Stimulated activated CD8-positive, alpha-beta memory T cell treated with anti-CD3 and anti-CD28 coated beads, Interleukin-12 subunit alpha, Interleukin-12 subunit beta, amount 100 ng/mL, for 1 hour (primary cell): ENCODE results near the gene MXRA7.
"Not testable (repeated sequence)": the region's sequence is repeated elsewhere in the genome, so short reads cannot be mapped to it uniquely, and the experiment has no call there.

Source experiments
- DNase-seq: peaks from one replicate; pipeline ENCODE4 v3.0.0-alpha.2; 2020; ENCODE audit warnings: low read depth

MXRA7 gene

DNA sequence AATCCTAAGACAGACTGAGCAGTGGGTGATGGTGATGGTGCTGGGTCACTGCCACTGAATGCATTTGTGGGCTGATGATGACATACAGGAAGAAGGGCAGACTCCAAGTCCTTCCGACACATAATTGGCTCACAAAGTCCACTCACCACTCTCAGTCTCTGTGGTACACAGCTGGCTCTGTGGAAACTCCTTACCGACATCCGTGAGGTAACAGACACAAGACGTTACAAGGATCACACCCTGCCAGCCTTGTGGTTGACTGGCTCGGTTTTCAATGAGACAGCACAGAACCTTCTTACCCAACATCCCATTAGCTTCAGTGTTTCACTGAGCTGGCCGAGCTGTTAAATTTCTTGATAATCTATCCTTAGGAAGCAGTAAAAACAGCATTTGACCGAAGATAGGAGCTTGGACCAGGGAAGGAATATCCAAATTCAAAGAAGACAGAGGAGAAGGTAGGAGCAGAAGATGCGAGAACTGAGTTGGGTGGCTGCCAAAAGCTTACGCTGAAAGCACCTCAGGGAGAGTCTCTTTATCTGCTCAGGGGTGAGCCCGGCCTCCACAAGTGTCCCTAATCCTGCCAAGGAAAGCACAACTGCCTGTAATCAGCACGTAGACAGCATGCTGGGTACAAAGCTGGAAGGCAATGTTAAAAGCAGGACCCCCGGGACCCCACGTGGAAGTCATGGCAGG, 5.5 kb upstream of the MXRA7 start:
- DNase-seq, result peak; percentile 58

DNA sequence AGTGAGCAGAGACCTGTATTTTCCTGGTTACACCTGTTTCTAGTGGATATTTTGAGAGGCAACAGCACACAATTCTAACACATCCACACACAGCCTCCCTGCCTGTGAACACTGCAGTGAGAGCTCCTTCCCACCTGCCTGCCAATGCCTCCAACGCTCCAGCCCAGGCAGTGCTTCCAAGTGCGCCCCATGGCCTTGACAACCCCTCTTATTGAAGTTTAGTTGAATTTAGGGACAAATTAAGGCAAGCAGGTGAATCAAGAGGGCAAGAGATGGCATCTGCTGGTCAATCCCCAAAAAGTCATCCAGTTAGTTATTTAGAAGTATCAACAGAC, 4.7 kb upstream of the MXRA7 start:
- no peak for DNase-seq

DNA sequence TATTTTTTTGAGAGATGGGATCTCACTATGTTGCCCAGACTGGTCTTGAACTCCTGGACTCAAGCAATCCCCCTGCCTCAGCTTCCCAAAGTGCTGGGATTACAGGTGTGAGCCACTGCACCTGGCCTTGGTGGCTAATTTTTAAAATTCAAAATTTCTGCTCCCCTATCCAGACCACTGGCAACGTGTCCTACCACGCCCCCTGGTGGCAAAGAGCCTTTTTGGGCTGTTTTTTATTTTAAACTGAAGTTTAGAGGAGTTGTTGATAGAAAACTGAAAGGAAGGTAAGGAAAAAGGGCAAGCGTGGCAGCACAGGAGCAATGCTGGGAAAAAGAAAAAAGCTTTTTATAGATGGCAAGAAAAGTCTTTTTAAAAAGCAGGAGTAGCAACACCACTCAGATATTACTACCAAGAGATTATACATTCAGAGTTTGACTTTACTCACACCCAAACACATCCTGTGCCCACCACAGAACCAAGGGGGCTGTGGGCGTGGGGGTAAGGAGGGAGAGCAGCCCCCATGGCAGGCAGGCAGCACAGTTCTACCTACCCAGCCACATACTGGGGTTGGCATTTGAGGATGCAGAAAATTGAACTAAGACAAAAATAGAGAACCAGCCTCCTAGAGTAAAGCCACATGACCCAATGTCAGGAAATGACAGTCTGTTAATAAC, 4.2 kb upstream of the MXRA7 start:
- DNase-seq, result peak; percentile 73

DNA sequence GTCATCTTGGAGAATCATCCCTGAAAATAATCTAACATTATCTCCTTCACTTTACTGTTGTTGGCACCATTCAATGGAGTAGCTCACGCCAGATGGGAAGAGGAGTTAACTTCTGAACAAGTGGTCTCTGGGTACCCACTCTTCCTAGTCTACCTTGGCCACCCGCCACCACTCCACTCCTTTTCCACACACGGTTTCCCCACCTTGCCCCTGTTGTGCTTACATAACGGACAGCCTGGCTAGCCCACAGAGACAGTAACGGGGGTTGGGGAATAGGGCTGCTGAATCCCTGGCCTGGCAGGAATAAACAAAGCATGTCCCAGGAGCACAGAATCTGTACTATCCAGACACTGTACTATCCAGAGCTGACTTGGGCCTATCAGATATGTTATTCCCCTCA, 3.6 kb upstream of the MXRA7 start:
- DNase-seq, result no peak

DNA sequence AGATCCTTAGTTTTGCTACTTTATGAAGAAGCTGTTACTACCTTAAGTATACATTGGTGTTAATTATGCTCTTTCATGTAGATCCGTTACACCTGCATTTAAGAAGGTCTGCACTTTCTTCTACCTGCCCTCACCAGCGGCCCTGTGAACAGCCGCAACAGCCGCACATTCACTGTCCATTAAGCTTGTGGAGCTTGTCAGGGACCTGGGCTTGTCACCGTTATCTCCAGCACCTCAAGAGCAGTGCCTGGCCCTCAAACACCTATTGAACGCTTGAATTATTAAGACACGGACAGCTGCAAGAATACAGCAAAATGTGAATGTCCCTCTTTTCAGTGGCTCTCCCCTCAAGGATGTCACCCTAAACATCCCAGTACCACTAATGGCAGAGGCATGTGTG, 3.0 kb upstream of the MXRA7 start:
- no peak for DNase-seq

DNA sequence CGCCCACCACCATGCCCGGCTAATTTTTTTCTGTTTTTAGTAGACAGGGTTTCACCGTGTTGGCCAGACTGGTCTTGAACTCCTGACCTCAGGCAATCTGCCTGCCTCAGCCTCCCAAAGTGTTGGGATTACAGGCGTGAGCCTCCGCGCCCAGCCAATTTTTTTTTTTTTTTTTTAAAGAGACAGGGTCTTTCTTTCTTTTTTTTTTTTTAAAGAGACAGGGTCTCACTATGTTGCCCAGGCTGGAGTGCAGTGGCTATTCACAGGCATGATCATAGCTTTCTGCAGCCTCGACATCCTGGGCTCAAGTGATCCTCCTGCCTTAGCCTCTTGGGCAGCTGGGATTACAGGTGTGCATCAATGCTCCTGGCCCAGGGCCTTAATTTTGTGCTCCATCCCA, 1.6 kb upstream of the MXRA7 start:
- not testable (repeated sequence) for DNase-seq

DNA sequence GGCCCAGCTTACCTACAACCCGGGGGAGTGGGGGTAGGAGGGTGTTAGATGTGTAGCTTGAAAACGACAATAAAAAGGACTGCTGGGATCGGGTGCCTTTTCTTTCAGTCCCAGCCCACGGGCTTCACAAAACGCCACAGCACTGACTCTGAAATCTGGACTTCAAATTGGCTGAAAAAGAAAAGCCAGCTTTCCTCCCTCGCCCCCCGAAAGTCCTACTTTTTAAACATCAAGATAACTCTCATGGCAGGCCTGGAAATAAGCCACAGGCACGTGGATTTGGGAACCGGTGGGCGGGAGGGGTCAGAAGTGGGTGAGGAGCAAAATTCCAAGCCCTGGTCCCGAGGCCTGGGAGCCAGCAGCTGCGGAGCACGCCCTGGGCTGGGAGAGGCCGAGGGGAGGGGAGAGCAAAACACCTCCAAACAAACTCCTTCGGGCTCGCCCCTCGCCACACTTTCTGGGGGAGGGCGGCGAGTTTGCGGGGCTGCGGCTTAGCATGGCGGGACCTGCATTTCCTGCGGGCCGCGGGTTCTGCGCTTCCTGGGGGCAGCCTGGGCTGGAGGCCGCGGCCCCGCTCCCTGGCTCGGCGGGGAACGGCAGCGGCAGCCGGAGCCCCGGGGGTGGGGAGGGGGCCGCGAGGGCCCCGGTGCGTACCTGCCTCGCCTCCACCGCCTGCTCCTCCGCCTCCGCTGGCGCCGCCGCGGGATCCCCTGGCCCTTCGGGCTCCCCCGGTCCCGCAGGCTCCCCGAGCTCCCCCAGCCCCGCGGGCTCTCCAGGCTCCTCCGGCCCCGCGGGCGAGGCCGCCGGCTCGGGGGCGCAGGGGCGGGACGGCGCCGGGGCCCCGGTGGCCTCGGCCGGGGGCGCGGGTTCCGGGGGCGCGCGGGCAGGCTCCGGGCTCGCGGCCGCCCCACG, 558 bp downstream of the MXRA7 start:
- not testable (repeated sequence) for DNase-seq

DNA sequence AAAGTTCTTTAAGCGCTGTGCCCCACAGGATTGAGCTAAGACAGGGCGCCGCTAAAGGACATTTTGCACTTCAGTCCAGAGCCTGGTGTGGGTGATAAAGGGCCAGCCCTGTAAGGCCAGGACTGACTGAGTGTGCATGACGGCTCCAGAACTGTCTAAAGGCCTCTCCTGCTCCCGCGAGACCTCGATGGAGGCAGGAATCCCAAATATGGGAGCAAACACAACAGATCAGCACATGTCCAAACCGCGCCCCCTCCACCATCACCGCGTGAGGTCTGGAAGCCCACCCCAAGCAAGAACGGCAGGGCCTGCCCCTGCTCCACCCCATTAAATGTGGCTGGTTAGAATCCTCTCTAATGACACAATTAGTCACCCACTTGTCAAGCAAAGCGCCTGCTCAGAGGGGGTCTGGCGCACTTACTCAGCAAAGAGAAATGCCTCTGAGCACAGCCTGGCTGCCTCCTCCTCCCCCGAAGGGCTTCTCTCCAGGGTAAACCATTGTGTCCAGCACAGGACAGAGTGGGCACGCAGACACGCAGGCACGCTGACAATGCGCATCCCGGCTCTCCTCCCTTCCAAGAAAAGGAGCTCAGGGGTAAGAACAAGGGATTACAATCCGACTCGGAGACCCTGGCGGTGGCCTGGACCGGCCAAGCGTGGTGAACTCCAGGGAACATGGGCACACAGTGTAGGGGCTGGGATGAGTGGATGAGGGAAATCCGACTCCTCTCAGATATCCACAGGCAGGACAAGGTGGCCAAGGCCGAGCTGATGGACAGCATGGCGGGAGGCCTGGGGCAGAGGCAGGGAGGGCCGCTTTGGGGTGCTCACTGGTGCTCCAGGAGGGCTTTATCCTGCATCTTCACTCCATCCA, 1.5 kb downstream of the MXRA7 start:
- no peak for DNase-seq

DNA sequence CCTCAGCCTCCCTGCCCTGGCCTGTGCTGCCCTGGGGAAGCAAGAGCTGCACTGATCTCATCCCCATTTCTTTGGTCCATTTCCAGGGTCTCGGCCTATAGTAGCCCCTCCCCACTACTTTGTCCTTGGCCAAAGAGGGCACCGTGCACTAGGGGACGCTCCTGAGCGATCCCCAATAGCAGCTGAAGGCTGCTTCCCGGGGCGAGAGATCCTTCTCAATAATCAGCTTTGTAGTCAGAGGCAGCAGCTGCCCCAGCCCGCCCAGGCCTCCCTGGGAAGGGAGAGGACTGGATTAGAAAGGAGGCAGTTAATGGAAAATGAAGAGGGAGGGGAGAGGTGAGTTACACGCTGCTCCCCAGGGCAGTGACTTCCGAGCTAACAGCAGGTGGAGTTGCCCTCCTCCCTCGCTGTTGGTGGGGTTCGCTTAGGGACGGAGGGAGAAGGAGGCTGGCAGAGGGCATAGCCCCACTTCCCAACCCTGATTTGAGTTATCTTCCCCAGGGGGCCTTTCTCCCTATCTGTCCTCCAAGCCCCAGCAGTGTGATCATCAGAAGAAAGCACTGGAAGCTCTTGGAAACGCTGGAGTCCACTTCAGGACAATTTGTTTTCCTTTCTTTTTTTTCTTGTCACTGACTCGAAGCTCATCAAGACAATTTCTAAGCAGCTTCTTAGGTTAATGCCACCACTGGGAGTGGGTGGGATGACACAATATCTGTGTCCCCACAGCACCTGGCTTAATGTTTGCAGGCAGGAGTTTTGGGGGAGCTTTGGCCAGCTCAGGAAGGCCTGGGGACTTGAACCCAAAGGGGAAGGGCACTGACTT, 2.6 kb downstream of the MXRA7 start:
- DNase-seq, result no peak

DNA sequence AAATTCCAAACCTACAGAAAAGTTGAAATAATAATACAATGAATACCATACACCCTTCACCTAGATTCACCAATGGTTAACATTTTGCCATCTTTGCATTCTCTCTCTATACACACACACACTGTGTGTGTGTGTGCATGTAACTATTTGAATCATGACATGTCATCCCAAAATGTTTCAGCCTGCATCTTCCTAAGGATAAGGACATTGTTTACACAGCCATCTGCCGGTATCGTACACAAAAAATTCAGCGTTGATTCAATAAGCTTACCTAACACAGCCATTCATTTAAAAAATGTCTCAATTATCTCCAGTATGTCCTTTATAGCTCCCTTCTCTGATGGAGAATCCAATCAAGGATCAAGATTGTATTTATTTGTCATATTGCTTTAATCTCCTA, 3.9 kb downstream of the MXRA7 start:
- DNase-seq, result no peak

DNA sequence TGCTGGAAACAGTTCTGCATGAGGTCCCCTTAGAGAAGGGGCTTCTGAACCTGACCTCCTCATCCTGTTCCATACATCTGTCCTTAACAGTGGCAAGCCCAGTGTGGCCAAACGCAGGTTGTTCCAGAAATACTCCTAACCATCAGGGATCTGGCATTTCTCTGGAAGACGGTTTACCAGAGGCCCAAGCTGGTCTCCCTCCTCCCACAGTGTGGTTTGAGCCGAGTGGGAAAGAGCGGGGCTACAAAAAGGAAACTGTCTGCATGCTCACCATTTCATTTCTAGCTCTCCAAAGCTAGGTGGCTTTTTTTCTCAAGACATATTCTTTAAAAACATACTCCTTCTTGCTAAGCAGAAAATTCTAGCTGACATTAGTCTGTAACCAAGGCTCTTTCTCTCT, 6.0 kb downstream of the MXRA7 start:
- DNase-seq, result no peak

DNA sequence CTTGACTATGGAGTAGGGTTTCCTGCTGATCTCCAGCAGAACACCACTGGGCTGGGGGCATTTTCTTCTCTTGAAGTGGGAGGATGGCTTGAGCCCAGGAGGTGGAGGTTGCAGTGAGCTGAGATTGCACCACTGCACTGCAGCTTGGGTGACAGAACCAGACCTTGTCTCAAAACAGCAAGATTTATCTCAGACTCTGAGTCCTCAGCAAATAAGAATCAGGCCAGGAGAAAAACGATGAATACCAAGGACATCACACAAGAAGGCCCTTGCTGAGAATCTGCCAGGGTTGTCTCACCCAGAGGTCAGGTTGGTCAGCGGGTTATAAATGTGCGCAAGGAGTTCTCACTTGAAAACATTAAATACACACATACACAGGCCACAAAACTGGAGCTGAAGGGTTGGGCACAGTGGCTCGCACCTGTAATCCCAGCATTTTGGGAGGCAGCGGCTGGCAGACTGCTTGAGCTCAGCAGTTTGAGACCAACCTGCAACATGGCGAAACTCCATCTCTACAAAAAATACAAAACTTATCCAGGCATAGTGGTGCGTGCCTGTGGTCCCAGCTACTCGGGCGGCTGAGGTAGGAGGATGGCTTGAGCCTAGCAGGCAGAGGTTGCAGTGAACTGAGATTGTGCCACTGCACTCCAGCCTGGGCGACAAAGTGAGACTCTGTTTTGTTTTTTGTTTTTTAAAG, 7.7 kb downstream of the MXRA7 start:
- DNase-seq, result no peak

DNA sequence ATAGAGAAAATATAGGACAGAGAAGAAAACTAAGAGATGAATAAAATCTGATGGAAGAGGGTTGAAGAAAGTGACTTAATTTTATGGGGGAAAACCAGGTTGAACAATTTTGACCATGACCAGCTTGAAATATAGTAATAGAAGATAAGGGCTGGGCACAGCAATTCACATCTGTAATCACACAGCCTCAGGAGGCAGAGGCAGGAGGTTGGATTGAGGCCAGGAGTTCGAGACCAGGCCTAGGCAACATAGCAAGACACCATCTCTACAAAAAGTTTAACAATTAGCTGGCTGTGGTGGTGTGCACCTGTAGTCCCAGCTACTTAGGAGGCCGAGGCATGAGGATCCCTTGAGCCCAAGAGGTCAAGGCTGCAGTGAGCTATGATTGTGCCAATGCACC, 8.7 kb downstream of the MXRA7 start:
- no peak for DNase-seq

DNA sequence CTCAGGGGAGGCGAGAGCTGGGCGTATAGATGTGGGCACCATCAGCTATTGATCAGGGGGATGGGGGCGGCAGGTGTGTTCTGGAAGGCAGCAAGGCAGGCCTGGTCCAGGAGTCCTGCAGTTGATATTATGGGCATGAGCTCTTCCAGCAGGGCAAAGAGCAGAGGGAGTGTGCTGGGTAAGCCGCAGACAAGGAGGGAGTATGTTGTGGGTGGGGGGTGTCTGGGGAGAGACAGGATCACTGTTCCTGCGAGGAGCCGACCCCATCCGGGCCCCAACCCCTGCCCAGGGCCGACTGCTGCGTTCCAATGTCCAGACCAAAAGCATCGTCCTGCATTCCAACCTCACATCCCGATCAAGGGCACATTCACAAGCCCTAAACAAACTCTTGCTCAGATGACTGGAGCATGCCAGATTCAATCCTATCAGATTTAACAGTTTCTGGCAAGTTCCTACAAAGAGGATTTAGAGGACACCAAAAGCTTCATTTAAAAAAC, 9.2 kb downstream of the MXRA7 start:
- no peak for DNase-seq

DNA sequence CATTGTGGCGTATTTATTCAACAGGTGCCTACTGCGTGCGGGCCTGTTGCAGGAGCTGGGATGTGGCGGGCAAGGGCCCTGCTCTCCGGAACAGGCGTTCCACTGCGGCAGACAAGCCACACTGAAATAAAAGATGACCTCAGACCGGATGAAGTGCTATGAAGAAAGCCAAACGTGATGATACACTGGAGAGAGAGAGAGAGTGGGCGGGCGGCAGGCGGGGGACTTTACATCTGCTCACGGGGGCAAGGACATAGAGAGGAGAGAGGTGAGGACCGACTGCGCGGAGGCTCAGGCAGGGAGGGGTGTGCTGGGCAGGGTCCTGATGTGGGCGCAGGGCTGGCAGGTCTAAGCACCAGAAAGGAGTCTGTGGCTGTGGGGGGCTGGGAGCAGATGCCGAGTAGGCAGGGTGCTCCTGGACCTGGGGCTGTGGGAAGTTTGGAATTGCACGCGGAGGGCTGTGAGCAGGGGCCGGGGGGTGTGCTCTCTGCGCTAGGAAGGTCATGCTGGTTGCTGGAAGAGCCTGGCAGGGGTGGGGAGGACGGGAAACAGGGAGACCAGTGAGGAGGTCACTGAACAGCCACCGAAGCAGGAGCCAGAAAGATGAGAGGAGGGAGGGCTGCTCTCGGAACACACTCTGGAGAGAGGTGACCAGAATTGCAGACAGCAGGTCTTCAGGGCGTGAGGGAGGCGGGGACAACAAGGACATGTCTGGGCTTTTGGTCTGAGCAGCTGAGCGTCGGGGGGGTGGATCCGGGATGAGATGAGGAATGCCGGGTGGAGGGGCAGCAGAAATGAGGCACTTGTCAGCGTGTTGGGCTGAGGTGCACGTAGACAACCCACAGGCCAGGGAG, 9.9 kb downstream of the MXRA7 start:
- no peak for DNase-seq

DNA sequence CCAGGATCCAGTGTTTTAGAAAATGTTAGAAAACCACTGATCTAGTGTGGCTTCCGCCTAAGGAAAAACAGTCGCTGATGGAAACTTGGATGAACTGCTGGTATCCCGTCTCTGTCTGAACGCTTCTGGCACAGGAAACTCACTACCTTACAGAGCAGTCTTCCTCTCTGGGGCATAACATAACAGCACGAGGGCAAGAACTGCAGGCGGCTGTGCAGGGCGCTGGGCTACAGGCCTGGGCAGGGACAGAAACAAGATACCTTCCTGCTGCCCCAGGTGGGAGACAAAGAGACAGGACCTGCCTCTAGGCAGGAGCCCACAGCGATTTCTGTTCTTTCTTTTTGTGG, 10.5 kb downstream of the MXRA7 start:
- no peak for DNase-seq

DNA sequence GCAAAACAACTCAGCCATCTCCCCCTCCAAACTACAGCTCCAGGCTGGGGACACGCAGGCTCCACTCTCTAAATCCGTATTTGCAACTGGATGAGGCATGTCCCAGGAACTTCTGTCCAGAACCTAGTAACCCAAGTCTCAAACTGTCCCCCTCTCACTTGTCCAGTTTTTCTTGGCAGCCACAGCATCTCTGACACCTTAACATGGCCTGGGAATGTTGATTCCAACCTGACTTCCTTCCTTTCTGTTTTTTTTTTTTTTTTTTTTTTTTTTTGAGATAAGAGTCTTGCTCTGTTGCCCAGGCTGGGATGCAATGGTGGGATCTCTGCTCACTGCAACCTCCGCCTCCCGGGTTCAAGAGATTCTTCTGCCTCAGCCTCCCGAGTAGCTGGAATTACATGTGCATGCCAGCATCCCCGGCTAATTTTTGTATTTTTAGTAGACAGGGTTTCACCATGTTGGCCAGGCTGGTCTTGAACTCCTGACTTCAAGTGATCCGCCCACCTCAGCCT, 12.2 kb downstream of the MXRA7 start:
- DNase-seq, result not testable (repeated sequence)

DNA sequence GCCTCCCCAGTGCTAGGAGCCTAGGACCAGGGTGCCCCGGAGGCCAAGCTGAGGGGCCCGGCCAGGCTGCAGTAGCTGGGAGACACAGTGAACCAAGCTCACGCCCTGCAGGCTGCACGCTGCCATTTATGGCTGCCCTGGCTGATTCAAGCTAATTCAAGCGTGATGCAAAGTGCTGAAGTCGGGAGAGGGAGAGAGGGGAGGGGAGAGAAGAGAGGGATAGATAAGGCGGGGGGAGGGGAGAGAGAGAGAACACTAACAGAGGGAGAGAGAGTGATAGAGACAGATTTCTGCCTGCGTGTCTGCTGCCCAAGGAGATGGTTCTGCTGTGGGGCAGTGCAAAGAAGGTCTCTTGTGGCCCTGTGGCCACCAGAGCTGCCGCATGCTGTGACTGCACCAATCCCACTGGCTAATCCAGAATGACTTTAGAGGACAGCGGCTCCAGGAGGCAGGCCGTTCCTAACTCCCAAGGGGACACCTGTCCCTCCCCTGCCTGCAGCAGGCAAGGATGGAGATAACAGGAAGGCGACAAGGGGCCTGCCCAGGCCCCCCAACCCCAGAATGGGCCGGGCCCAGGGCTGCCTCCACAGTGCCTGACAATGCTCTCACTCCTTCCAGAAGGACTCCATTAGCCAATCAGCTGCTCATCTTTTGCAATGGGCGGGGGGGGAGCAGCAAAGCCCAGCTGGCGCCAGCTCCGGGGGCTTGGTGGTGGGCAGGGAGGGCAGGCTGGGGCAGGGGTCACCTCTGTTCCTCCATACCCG, 12.9 kb downstream of the MXRA7 start:
- no peak for DNase-seq
